HepG2 (cell line): ENCODE measurements around the gene MKS1. TPM values are rescaled to one million over a fixed set of nuclear protein-coding genes. Genes with fewer than 3 reads are reported as not detected.

Source experiments
- ATAC-seq: fragments of 200-7000 bp; cut with Tn5 transposase; 3 replicates; pipeline ENCODE4 v1.9.1; 2020; ENCODE audit warnings: mild to moderate bottlenecking, moderate library complexity
- BruUV-seq: library from RNA; stranded (reverse); fragments of 400-500 nt; replicated peaks from 2 replicates; lab custom pipeline; 2021; lab: Mats Ljungman, UMichigan
- CTCF ChIA-PET: fragments of 300-600 bp; formaldehyde crosslinking; extraction: SDS; loops from one replicate; lab custom pipeline; 2021; ENCODE audit warnings: low total read pairs, inconsistent platforms, low intra/inter-chr PET ratio; lab: Yijun Ruan, JAX
- POLR2A ChIA-PET: fragments of 350-600 bp; sonication (Branson Sonifier 250); formaldehyde crosslinking; loops from one replicate; lab custom pipeline; 2020; ENCODE audit warnings: antibody characterized with exemption, inconsistent platforms; lab: Yijun Ruan, JAX
- DNase-seq: peaks from one replicate; pipeline ENCODE4 v3.0.0-alpha.2; 2015; ENCODE audit warnings: low spot score
- FAIRE-seq: peaks from 3 replicates; lab custom pipeline; 2011; peaks lifted over from hg19 to GRCh38; lab: Jason Lieb, UNC
- H2AFZ ChIP-seq: one replicate; pipeline ENCODE4 v1.6.1; 2011; ENCODE audit warnings: low read length, inconsistent platforms
- H3K27ac ChIP-seq: fragments of 300-600 bp; 3 replicates; pipeline ENCODE4 v1.8.0; 2011; ENCODE audit warnings: mixed run types, mild to moderate bottlenecking, mixed read lengths, low read length, inconsistent platforms; ENCODE audit not compliant: insufficient read depth; ENCODE audit errors: extremely low read length
- H3K27me3 ChIP-seq, 2 experiments: fragments of 200-600 bp in 1 of 2; 2 replicates in 1 of 2; 3 replicates in 1 of 2; pipeline versions ENCODE4 v1.6.0 to v1.8.0; 2011; ENCODE audit warnings: low read length in 2 of 2, mild to moderate bottlenecking in 2 of 2, moderate library complexity in 2 of 2, inconsistent platforms in 1 of 2; ENCODE audit not compliant: insufficient read depth in 2 of 2, control insufficient read depth in 1 of 2
- H3K36me3 ChIP-seq, 2 experiments: fragments of 200-600 bp in 1 of 2; replicated peaks in 1 of 2; 2 replicates in 1 of 2; 3 replicates in 1 of 2; pipeline versions ENCODE4 v1.5.1 to v1.8.0; 2011; ENCODE audit warnings: low read length in 2 of 2, inconsistent platforms in 1 of 2; ENCODE audit not compliant: insufficient read depth in 2 of 2, control insufficient read depth in 1 of 2
- H3K4me1 ChIP-seq: 2 replicates; pipeline ENCODE4 v1.5.1; 2012; ENCODE audit warnings: low read length, inconsistent platforms; ENCODE audit not compliant: insufficient read depth
- H3K4me2 ChIP-seq: 2 replicates; pipeline ENCODE4 v1.6.0; 2011; ENCODE audit warnings: low read depth, low read length, inconsistent platforms
- H3K4me3 ChIP-seq, 3 experiments: fragments of 200-600 bp in 1 of 3; sonication (generic), shearing (Covaris generic) in 1 of 3; replicated peaks in 1 of 3; 2 replicates each; pipeline ENCODE4 v1.5.1; 2011 to 2016; ENCODE audit warnings: low read length in 3 of 3, inconsistent platforms in 2 of 3, low read depth in 2 of 3, mild to moderate bottlenecking in 2 of 3, control low read depth in 1 of 3, mixed read lengths in 1 of 3; ENCODE audit not compliant: insufficient read depth in 1 of 3
- H3K79me2 ChIP-seq: one replicate; pipeline ENCODE4 v1.6.1; 2011; ENCODE audit warnings: low read length, inconsistent platforms; ENCODE audit not compliant: insufficient read depth
- H3K9ac ChIP-seq: 2 replicates; pipeline ENCODE4 v1.6.0; 2011; ENCODE audit warnings: mild to moderate bottlenecking, low read depth, low read length, inconsistent platforms; ENCODE audit not compliant: insufficient read depth
- H3K9me3 ChIP-seq: 2 replicates; pipeline ENCODE4 v1.5.1; 2012; ENCODE audit warnings: mild to moderate bottlenecking, low read length
- H4K20me1 ChIP-seq: 2 replicates; pipeline ENCODE4 v1.6.0; 2011; ENCODE audit warnings: inconsistent platforms, mild to moderate bottlenecking, low read length, moderate library complexity; ENCODE audit not compliant: insufficient read depth
- HIC2 ChIP-seq: sonication (generic); formaldehyde crosslinking; IDR thresholded peaks from 2 replicates; pipeline ENCODE4 v1.9.0; 2022; ENCODE audit warnings: low read depth, missing genetic modification reagents
- MYNN ChIP-seq: sonication (generic); formaldehyde crosslinking; IDR thresholded peaks from 2 replicates; pipeline ENCODE4 v1.4.0; 2020; ENCODE audit warnings: mild to moderate bottlenecking, low read depth, missing genetic modification reagents
- PHF21A ChIP-seq: sonication (generic); formaldehyde crosslinking; IDR thresholded peaks from 2 replicates; pipeline ENCODE4 v1.5.0; 2020; ENCODE audit warnings: mild to moderate bottlenecking, missing genetic modification reagents
- RARA ChIP-seq: IDR thresholded peaks from 2 replicates; pipeline ENCODE4 v1.6.1; 2016; ENCODE audit warnings: missing genetic modification reagents, missing compliant biosample characterization
- TFDP1 ChIP-seq: IDR thresholded peaks from 2 replicates; pipeline ENCODE4 v1.6.1; 2016; ENCODE audit warnings: missing compliant biosample characterization, missing genetic modification reagents, borderline replicate concordance
- ZBTB42 ChIP-seq: sonication (generic); formaldehyde crosslinking; IDR thresholded peaks from 2 replicates; pipeline ENCODE4 v1.5.0; 2020; ENCODE audit warnings: mild to moderate bottlenecking, missing genetic modification reagents
- ZFP91 ChIP-seq: sonication (generic); formaldehyde crosslinking; IDR thresholded peaks from 2 replicates; pipeline ENCODE4 v1.9.0; 2022; ENCODE audit warnings: missing genetic modification reagents, mild to moderate bottlenecking, borderline replicate concordance
- ZKSCAN8 ChIP-seq: IDR thresholded peaks from 2 replicates; pipeline ENCODE4 v1.6.1; 2016; ENCODE audit warnings: borderline replicate concordance, missing genetic modification reagents, missing compliant biosample characterization
- ZNF713 ChIP-seq: sonication (generic); formaldehyde crosslinking; IDR thresholded peaks from 2 replicates; pipeline ENCODE4 v1.4.0; 2020; ENCODE audit warnings: mild to moderate bottlenecking, missing genetic modification reagents
- ZNF781 ChIP-seq: sonication (generic); formaldehyde crosslinking; IDR thresholded peaks from 2 replicates; pipeline ENCODE4 v1.5.1; 2020; ENCODE audit warnings: borderline replicate concordance, mild to moderate bottlenecking, missing genetic modification reagents; ENCODE audit errors: not compliant biosample characterization
- WGBS: methylation state at CpG from one replicate; pipeline ENCODE4 v1.1.6; 2017; ENCODE audit warnings: low lambda C conversion rate; 5-methylcytosine and 5-hydroxymethylcytosine counted together
- in situ Hi-C: cut with HindIII; loops from 2 replicates; pipeline ENCODE4 v1.10.0; 2017; ENCODE audit warnings: low pct_unique_long_range_greater_than_20kb; ENCODE audit not compliant: extremely low pct_ligation_motif_present
- intact Hi-C: fragments of 100-400 bp; cut with micrococcal nuclease; formaldehyde crosslinking; loops from one replicate; pipeline ENCODE4 v1.10.0; 2022; ENCODE audit not compliant: unreplicated experiment
- polyA plus RNA-seq, 8 experiments: library from polyadenylated mRNA; depleted of rRNA in 3 of 8; stranded (reverse) in 7 of 8; unstranded in 1 of 8; fragments of >200 nt; fragmentation: Illumina TruSeq in 4 of 8; extraction: Trizol in 4 of 8; gene quantifications; 2 replicates each; pipeline versions ENCODE4 v1.2.1 to v1.2.3, GENCODE V29; 2011 to 2016; ENCODE audit warnings: low read depth in 4 of 8, missing spikeins in 1 of 8, mixed read lengths in 1 of 8; ENCODE audit not compliant: insufficient read depth in 1 of 8
- total RNA-seq, 5 experiments: library from RNA; depleted of rRNA; stranded (reverse); fragments of >200 nt; fragmentation: Illumina TruSeq; extraction: Trizol; gene quantifications; 2 replicates each; pipeline ENCODE4 v1.2.3, GENCODE V29; 2016; ENCODE audit warnings: low read depth in 1 of 5
- TF ChIP-seq, protein P1 (sequence below): IDR thresholded peaks from 2 replicates; pipeline ENCODE4 v1.6.1; 2016; ENCODE audit warnings: mild to moderate bottlenecking
- TF ChIP-seq, protein P2 (sequence below): fragments of 450-650 bp; IDR thresholded peaks from 2 replicates; pipeline ENCODE4 v1.6.1; 2016

The MKS1 gene
- total and polyA plus RNA-seq, 2 of the 13 experiments (the other 11 are each of a cell fraction or from before 2014, with no cell fraction given) = 16.1 to 26.3 TPM

- ATAC-seq (no peak), FAIRE-seq (no peak), DNase-seq (no peak)
- ChIA-PET POLR2A (no interaction called here), CTCF (no interaction called here)
- H3K79me2 ChIP-seq = no peaks in the 10 kb centered on the region
- intact Hi-C loops = no loop called here
- peaks cover 0 to 6% of the 10 kb centered on the region in 2 experiments; a peak in 2 of 5 replicates for H3K27me3 ChIP-seq
- no peak overlapping the region for H3K4me2 ChIP-seq
- in situ Hi-C loops = no loop called here
- H3K9ac ChIP-seq = no peak overlapping the region
- BruUV-seq = no TSS peak
- no peaks in the 10 kb centered on the region for H3K36me3 ChIP-seq
- H3K4me3 ChIP-seq = no peak overlapping the region
- H4K20me1 ChIP-seq = no peaks in the 10 kb centered on the region
- no peaks in the 10 kb centered on the region for H3K4me1 ChIP-seq
- H3K27ac ChIP-seq = no peak overlapping the region
- H2AFZ ChIP-seq = no peak overlapping the region
- H3K9me3 ChIP-seq = no peaks in the 10 kb centered on the region
- WGBS = 24% methylated on average over 3 of the region's 4 CpGs
- TF ChIP-seq RARA (no peak), ZNF781 (no peak), ZKSCAN8 (CRISPR knock-in tag) (no peak), MYNN (CRISPR knock-in tag) (no peak), ZFP91 (CRISPR knock-in tag) (no peak), ZNF713 (no peak), PHF21A (CRISPR knock-in tag) (no peak), ZBTB42 (no peak), TFDP1 (CRISPR knock-in tag) (no peak), HIC2 (CRISPR knock-in tag) (no peak)
- TF ChIP-seq, protein P1, sequence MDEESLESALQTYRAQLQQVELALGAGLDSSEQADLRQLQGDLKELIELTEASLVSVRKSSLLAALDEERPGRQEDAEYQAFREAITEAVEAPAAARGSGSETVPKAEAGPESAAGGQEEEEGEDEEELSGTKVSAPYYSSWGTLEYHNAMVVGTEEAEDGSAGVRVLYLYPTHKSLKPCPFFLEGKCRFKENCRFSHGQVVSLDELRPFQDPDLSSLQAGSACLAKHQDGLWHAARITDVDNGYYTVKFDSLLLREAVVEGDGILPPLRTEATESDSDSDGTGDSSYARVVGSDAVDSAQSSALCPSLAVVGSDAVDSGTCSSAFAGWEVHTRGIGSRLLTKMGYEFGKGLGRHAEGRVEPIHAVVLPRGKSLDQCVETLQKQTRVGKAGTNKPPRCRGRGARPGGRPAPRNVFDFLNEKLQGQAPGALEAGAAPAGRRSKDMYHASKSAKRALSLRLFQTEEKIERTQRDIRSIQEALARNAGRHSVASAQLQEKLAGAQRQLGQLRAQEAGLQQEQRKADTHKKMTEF (CRISPR knock-in tag) = no peak
- TF ChIP-seq, protein P2, sequence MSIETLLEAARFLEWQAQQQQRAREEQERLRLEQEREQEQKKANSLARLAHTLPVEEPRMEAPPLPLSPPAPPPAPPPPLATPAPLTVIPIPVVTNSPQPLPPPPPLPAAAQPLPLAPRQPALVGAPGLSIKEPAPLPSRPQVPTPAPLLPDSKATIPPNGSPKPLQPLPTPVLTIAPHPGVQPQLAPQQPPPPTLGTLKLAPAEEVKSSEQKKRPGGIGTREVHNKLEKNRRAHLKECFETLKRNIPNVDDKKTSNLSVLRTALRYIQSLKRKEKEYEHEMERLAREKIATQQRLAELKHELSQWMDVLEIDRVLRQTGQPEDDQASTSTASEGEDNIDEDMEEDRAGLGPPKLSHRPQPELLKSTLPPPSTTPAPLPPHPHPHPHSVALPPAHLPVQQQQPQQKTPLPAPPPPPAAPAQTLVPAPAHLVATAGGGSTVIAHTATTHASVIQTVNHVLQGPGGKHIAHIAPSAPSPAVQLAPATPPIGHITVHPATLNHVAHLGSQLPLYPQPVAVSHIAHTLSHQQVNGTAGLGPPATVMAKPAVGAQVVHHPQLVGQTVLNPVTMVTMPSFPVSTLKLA = no peak
Measured at GRCh38 chr17:58181796-58182195, 37.3 kb downstream of the MKS1 start.
